ENCODE data around the gene KHDC1.
"Not testable (repeated sequence)": the region's sequence is repeated elsewhere in the genome, so short reads cannot be mapped to it uniquely, and the experiment has no call there.

The KHDC1 gene

DNA sequence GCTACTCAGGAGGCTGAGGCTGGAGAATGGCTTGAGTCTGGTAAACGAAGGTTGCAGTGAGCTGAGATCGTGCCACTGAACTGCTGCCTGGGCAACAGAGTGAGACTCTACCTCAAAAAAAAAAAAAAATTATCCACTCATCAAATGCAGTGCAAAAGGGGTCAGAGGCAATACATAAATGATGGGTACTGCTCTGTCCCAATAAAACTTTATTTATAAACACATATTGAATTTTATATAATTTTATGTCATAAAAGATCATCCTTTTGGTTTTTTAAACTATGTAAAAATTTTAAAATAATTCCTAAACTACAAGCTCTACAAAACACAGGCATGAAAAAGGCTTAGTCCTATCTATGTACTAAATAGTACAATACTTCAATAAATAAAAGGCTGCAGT is 10.3 kb downstream of the KHDC1 start:
- in situ Hi-C loops (cut with MboI; ENCODE audit: low sequenced_read_pairs), result no loop called here

DNA sequence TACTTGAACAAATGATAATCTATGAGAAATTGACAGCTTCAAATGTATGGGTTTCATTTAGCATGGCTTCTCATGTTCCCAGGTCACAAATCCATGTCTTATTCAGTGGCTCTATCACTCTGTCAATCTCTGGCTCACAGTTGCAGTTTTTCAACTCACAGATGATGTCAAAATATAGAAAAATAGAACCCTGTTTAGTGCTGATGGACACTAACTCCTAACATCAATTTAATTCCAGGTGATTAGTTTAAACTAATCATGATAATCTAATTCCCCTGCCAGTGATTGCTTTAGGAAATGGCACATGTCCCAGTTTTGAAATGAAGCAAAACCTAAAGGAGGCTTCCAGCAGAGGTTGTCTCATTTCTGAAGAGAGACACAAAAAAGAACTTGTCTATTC is 13.0 kb downstream of the KHDC1 start:
- in situ Hi-C loops (cut with MboI; ENCODE audit: low sequenced_read_pairs), result no loop called here

DNA sequence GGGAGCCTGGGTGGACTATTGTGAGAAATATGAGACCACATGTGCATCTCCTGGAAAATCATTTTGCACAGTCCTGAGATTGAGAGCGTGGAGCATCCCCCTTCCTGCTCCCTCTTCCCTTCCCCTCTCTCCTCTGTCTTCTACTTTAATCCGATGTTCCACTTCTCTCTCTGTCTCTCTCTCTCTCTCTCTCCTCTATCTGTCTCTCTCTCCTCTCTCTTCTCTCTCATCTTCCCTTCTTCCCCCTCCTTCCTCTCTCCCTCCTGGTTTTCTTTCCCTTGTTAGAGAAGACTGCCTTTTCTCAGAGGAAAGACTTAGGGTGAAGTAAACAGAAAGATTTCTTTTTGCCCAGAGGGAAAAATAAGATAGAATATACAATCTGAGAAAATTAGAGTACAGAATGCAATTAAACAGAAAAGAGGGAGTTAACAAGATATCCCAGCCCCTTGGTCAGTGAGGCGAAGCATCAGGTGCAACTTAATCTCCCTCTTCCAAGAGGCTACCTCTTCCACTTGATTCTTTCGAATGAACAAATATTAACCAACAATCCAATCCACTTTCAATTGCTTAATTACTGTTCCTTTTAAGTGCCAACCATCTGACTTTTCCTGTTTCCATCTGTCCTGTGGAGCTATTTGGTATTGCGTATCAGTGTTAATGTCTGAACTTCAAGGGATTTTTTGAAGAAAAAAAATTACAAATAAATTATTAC is 14.6 kb downstream of the KHDC1 start:
- in situ Hi-C loops (cut with MboI; ENCODE audit: low sequenced_read_pairs), result no loop called here

DNA sequence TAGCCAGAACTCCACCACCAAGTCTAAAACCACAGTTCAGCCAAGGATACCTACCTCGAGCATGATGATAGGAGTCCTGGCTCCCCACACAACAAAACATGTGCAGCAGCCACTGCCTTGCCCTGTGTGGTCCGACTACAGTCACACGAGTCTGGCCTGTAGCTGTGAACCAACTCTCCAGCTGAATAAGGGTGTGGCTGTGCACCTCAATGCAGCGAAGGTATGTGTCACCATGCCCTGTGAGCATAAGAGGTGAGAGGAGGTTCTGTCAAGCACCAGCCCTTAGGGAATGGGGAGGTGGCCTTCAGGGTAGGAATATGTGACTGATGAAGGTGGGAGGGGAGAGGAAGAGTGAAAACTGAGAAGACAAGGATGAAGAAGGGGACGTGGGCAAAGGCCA is 21.0 kb downstream of the KHDC1 start:
- in situ Hi-C loops (cut with MboI; ENCODE audit: low sequenced_read_pairs), result no loop called here

DNA sequence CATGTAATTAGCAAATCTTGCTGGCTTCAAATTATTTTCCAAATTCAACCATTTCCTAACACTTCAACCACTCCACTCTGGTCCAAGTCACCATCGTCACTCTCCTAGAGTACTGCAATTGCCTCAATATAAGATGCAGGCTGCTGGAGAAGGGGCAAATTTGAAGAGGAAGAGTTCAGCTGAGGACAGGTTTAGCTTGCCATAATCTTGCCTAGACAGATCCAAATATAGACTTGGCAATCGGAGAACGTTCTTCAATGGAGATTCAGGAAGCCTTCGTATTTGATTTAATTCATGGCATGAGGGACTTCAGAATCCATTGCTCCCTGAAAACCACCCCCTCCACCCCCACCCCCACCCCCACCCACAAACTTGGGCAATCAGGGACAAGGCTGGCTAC is 22.3 kb downstream of the KHDC1 start:
- in situ Hi-C loops (cut with MboI; ENCODE audit: low sequenced_read_pairs), result no loop called here

DNA sequence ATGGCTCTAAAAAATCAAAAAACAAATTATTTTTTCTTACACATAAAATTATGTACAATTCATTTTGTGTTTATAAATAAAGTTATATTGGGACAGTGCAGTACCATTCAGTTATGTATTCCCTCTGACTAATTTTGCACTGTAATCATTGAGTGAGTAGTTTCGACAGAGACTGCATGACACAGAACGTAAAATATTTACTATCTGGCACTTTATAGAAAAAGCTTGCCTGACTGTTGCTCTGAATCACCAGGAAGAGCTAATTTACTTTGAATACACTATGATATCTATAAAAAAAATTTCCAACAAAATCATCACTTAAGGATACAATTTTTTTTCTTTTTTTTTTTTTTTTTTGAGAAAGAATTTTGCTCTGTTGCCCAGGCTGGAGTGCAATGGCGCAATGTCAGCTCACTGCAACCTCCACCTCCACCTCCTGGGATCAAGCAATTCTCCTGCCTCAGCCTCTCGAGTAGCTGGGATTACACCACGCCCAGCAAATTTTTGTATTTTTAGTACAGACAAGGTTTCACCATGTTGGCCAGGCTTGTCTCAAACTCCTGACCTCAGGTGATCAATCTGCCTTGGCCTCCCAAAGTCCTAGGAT is 26.7 kb downstream of the KHDC1 start:
- in situ Hi-C loops (cut with MboI; ENCODE audit: low sequenced_read_pairs), result no loop called here

DNA sequence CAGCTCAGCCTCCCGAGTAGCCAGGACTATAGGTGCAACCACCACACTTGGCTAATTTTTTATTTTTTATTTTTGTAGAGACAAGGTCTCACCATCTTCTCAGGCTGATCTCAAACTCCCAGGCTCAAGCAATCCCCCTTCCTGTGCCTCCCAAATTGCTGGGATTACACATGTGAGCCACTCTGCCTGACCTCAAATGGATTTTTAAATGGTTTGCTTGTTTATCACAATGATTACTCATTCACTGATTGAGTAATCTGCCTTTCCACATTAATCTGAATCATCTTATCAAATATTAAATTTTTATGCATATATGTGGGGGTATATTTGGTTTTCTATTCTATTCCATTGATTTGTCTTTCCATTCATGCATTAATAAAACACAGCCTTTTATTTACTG is 28.3 kb downstream of the KHDC1 start:
- in situ Hi-C loops (cut with MboI; ENCODE audit: low sequenced_read_pairs), result no loop called here

DNA sequence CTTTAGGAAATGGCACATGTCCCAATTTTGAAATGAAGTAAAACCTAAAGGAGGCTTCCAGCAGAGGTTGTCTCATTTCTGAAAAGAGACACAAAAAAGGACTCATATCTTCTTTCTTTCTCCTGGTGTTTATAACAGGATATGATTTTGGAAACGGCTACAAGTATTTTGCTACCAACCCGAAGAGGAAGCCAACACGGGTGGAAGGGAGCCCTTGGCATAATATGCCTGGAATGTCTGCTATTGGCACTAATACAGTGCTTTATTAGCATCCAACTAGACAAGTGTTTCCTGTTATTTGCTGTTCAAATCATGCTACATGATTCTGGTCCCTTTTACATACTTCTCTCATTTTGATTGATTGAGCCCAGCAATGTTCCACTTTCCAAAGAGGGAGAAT is 29.0 kb downstream of the KHDC1 start:
- in situ Hi-C loops (cut with MboI; ENCODE audit: low sequenced_read_pairs), result not testable (repeated sequence)

DNA sequence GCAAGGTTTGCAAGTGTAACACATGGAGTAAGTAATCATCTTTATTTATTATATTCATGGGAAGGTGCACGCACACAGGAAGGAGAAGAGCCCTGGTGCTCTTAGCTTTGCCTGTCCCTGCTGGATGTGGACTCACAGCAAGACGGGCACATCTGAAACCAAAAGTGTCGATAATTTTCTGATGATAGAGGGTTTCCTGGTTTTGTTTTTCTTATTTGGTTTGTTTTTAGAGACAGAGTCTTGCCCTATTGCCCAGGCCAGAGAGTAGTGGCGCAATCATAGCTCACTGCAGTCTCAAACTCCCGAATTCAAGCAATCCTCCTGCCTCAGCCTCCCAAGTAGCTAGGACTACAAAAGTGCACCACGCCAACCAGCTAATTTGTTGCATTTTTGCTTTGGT is 29.9 kb downstream of the KHDC1 start:
- in situ Hi-C loops (cut with MboI; ENCODE audit: low sequenced_read_pairs), result no loop called here

DNA sequence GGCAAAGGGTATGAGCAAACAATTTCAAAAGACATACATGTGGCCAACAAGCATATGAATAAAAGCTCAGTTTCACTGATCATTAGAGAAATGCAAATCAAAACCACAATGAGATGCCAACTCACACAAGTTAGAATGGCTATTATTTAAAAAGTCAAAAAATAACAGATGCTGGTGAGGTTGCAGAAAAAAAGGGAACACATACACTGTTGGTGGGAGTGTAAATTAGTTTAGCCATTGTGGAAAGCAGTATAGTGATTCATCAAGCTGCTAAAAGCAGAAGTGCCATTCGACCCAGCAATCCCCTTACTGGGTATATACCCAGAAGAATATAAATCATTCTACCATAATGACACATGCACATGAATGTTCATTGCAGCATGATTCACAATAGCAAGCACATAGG is 31.0 kb downstream of the KHDC1 start:
- in situ Hi-C loops (cut with MboI; ENCODE audit: low sequenced_read_pairs), result no loop called here

DNA sequence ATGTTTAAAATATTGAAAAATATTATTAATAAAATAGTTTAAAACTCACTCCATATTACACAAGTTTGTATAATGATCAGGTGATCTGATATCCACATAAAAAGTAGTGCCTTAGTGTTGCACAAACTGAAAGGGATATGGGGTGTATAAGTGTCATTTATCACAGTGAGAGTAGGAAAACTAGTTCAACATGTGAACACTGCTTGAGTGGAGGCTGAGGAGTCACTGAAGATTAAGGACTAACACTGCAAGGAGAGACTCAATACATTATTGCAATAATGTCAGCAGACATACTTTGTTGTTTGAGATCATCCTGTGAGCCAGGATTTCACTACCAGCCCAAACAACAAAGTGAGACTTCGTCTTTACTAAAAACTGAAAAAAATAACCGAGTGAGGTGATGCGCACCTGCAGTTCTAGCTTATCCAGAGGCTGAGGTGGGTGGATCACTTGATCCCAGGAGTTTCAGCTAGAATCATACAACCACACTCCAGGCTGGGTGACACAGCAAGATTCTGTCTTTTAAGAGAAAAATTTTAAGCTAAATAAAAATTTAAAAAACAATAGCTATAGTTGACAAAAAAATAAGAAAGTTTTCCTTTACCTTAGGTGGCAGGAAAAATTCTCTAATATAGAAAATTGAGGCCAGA is 35.3 kb downstream of the KHDC1 start:
- in situ Hi-C loops (cut with MboI; ENCODE audit: low sequenced_read_pairs), result no loop called here

DNA sequence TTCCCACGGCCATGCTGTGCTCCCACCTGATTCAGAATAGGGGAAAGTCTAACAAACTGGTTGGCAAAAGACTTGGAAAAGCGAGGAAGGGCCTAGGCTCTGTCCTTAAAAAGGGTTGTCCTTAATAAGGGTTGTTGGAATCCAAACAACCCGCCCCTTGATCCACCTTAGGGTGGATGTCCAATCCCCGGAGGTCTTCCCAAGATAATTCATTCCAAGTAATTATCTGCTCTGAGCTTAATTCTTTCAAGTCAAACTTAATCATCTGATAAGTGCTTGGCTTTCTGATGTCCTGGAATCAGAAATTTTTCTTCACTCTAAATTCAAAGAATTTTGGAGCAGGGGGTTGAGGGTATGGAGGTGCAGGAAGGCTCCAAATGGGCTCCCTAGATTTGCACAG is 37.6 kb downstream of the KHDC1 start, which contains the start of gene KHDC1L:
TSS of gene KHDC1L (minus strand) at position 101 of the 400 bp plus-strand sequence. CDS start at position 13, 88 bp downstream.
- in situ Hi-C loops (cut with MboI; ENCODE audit: low sequenced_read_pairs), result no loop called here

DNA sequence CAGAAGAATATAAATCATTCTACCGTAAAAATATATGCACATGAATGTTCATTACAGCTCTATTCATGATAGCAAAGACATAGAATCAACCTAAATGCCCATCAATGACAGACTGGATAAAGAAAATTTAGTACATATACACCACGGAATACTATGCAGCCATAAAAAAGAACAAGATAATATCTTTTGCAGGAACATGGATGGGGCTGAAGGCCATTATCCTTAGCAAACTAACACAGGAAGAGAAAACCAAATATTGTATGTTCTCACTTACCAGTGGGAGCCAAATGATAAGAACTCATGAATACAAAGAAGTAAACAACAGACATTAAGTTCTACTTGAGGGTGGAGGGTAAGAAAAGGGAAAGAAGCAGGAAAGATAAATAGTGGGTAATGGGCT is 46.1 kb downstream of the KHDC1 start:
- in situ Hi-C loops (cut with MboI; ENCODE audit: low sequenced_read_pairs), result no loop called here

DNA sequence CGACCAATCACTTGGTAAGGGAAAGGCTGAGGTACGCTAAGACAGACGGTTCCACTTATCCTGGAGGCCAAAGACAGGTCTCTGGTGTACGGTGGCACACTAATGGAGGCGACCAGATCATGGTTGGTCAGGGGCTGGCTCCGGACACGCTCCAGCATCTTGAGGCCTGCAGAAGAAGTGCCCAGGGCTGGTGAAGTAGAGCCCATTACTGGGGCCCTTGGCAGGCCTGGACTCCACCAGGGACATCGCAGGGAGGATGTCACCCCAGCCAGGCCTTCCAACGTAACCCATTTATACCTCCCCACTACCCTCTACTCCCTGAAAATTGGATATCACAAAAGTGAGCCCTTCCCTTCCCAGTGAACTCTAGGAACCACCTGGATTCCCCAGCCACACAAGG is 53.9 kb downstream of the KHDC1 start:
- in situ Hi-C loops (cut with MboI; ENCODE audit: low sequenced_read_pairs), result no loop called here

DNA sequence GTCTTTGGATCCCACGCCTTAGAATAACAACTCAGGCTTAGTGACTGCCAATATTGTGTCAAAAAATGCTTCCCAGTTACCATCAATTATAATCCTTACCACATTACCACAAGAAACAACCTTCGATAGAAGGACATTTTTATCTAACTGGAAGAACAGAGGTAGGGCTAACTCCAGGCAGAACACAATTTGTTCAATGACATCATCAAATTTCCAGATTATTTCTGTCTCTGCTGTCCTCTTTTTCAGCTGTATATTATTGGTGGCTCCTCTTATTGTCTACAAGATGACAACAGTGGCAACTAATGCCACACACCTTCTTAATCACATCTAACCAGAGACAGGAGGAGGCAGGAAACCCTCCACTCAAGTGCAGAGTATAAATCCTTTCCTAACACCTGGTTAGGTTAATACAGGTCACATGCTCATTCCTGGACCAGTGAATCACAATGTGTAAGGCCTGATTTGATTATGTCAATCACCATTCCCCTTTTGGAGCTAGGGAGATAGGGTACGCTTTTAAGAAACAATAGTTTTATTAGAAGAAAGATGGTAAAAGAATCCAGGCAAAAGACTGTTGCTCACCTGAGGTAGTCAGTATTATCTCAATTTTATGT is 55.7 kb downstream of the KHDC1 start:
- in situ Hi-C loops (cut with MboI; ENCODE audit: low sequenced_read_pairs), result no loop called here

DNA sequence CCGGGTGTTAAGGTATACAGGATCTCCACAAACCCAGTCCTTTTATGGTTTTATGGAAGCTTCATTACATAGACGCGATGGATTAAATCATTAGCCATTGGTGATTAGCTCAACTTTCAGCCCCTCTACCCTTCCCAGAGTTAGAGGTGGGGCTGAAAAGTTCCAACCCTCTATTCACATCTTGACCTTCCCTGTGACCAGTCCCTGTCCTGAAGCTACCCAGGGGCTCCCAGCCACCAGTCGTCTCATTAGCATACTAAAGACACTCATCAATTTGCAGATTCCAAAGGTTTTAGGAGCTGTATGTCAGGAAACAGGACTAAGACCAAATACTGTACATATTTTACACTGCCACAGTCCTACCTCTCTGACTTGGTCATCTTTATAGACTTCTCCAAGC is 58.7 kb downstream of the KHDC1 start:
- in situ Hi-C loops (cut with MboI; ENCODE audit: low sequenced_read_pairs), result no loop called here

DNA sequence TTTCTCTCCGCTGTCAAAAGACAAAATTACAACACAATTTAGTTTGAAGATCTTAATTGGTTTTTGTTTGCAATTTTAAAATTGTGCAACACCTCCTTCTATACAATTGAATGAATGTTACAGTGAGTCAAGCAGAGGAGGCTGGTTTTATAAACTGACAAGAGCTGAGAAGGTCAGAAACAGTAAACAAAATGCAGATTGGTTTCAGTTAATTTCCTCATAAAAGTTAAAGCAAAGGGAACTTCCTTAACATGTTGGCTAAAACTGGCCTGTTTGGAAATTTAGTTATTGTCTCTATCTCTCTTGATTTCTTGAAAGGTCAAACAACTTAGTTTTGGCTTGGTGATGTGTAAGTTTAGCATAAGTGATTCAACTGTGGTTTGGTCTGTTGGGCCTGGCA is 59.9 kb downstream of the KHDC1 start:
- in situ Hi-C loops (cut with MboI; ENCODE audit: low sequenced_read_pairs), result no loop called here

DNA sequence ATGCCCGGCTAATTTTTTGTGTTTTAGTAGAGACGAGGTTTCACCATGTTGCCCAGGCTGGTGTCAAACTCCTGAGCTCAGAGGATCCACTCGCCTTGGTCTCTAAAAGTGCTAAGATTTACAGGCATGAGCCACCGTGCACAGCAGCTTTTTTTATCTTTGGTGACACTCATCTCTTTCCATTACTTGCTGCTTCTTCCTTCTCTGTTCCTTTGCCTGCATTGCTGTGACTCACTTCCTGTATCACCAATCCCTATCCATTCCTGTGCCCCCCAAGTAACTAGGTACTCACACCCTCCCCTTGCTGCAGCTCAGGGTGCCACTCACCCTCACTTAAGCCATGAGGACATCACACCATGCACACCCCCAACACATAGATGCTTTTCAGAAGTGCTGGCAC is 62.3 kb downstream of the KHDC1 start:
- in situ Hi-C loops (cut with MboI; ENCODE audit: low sequenced_read_pairs), result no loop called here

DNA sequence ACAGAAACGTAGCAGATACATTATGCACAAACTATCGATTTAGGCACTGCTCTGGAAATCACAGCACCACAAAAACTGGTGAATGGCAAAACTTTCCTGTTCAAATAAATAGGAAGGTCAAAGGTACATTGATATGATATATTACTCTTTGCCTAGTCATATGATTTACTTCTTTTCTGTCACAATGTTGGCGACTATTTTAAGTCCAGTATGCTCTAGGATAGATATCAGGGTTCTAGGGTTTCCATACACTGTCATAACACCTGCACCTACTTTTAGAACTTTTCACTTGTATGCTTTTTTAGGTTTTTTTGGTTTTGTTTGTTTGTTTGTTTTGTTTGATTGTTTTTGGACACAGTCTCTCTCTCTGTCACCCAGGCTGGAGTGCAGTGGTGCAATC is 62.7 kb downstream of the KHDC1 start:
- in situ Hi-C loops (cut with MboI; ENCODE audit: low sequenced_read_pairs), result no loop called here

DNA sequence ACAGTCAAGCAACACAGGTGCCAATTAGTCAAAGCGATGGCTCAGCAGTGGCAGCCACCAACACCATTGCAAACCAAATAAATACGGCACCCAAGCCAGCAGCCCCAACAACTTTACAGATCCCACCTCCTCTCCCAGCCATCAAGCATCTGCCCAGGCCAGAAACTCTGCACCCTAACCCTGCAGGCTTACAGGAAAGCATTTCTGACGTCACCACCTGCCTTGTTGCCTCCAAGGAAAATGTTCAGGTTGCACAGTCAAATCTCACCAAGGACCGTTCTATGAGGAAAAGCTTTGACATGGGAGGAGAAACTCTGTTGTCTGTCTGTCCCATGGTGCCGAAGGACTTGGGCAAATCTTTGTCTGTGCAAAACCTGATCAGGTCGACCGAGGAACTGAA is 68.3 kb downstream of the KHDC1 start:
- in situ Hi-C loops (cut with MboI; ENCODE audit: low sequenced_read_pairs), result no loop called here

DNA sequence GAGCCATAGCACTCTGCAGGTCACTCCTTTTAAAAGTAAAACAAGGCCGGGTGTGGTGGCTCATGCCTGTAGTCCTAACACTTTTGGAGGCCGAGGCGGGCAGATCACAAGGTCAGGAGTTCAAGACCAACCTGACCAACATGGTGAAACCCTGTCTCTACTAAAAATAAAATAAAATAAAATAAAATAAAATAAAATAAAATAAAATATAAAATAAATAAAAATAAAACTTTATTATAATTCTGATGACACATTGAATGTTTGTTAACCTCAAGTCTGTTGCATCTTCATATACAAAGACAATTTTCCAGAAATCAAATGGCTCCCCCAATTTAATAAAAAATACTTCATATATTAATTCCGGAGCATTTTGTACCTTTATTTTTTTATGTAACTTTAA is 69.7 kb downstream of the KHDC1 start:
- in situ Hi-C loops (cut with MboI; ENCODE audit: low sequenced_read_pairs), result not testable (repeated sequence)
